ENCODE data around the gene ZFPL1. TPM values are rescaled to one million over a fixed set of nuclear protein-coding genes. Genes with fewer than 3 reads are reported as not detected.
"Not testable (repeated sequence)": the region's sequence is repeated elsewhere in the genome, so short reads cannot be mapped to it uniquely, and the experiment has no call there.

Gene ZFPL1
- total RNA-seq, 4 donors from 2014 or later, result 28.3 to 74.4 (median 49.3) TPM

- H3K4me3 ChIP-seq (replicated peaks in 1 of 3), result peak overlapping the region; percentile 60 to 94 (median 75)
- no peak for TF ChIP-seq CTCF (IDR thresholded peaks at IDR 0.05)
- H3K27ac ChIP-seq, result peak overlapping the region; percentile 61 to 86 (median 82)
- 51 to 82% methylated on average over 11 to 12 of the region's 68 CpGs for WGBS, 2 donors
- H3K4me1 ChIP-seq, result peaks cover 41 to 55% of the 10 kb centered on the region in 2 donors
- intact Hi-C loops (cut with DNase I), result loop anchor here (10.0 kb wide), 2 partner anchors 102 to 202 kb away; partner anchors contain the start of genes ARL2 and ATG2A
- H3K9me3 ChIP-seq, result no peaks in the 10 kb centered on the region
- H3K27me3 ChIP-seq, result no peaks in the 10 kb centered on the region
- peaks cover 16 to 22% of the 10 kb centered on the region in 2 donors for H3K36me3 ChIP-seq
- DNase-seq, result peak; percentile 26 to 29
Observed at GRCh38 chr11:65116370-65117205, 32.6 kb downstream of the ZFPL1 start.

GRCh38 chr11:65117206-65118096, 33.4 kb downstream of the ZFPL1 start, which contains the start of gene ZNHIT2:
ZNHIT2 (minus strand) TSS chr11:65117701; CDS start chr11:65117653, 48 bp downstream.
- Histone ChIP-seq H3K36me3 (peaks cover 16 to 22% of the 10 kb centered on the region in 2 donors), H3K4me1 (peaks cover 35 to 47% of the 10 kb centered on the region in 2 donors), H3K9me3 (no peaks in the 10 kb centered on the region), H3K4me3 (replicated peaks in 1 of 3) (peak within 1 kb of the TSS; percentile 60 to 94 (median 75)), H3K27ac (peak within 1 kb of the TSS; percentile 61 to 86 (median 82)), H3K27me3 (no peaks in the 10 kb centered on the region)
- DNase-seq, result peak; percentile 100
- intact Hi-C loops (cut with DNase I), result loop anchor here (10.0 kb wide), 2 partner anchors 103 to 203 kb away; partner anchors contain the start of genes ARL2 and ATG2A
- peak; percentile 77 to 97 (median 94) for TF ChIP-seq CTCF (IDR thresholded peaks at IDR 0.05)
- peak in 1 of 2 donors; percentile 85 for TF ChIP-seq POLR2A (IDR thresholded peaks at IDR 0.05)
- 0 to 2% methylated on average over 3 to 21 of the region's 89 CpGs for WGBS, 2 donors

- Histone ChIP-seq H3K4me3 (replicated peaks in 1 of 3) (no peak overlapping the region), H3K27ac (peak overlapping the region in 1 of 3 donors; percentile 46), H3K27me3 (no peaks in the 10 kb centered on the region), H3K4me1 (peaks cover 32 to 46% of the 10 kb centered on the region in 2 donors), H3K36me3 (peaks cover 16 to 22% of the 10 kb centered on the region in 2 donors), H3K9me3 (no peaks in the 10 kb centered on the region)
- DNase-seq, result no peak
- TF ChIP-seq CTCF (IDR thresholded peaks at IDR 0.05) (peak in 2 of 6 experiments; percentile 9 to 15), POLR2A (IDR thresholded peaks at IDR 0.05) (no peak)
- intact Hi-C loops (cut with DNase I), result loop anchor here (10.0 kb wide), 2 partner anchors 103 to 203 kb away; partner anchors contain the start of genes ARL2 and ATG2A
- WGBS, 2 donors, result 84 to 85% methylated on average over 18 of the region's 18 CpGs
Observed at GRCh38 chr11:65118097-65118837, 34.2 kb downstream of the ZFPL1 start.

- not testable (repeated sequence) for H3K4me3 ChIP-seq (replicated peaks in 1 of 3); DNase-seq; H3K27ac ChIP-seq; H3K9me3 ChIP-seq; H3K27me3 ChIP-seq
- H3K4me1 ChIP-seq, result peaks cover 25 to 39% of the 10 kb centered on the region in 2 donors
- H3K36me3 ChIP-seq, result peaks cover 16 to 22% of the 10 kb centered on the region in 2 donors
- intact Hi-C loops (cut with DNase I), result loop anchor here (10.0 kb wide), 2 partner anchors 104 to 204 kb away; partner anchors contain the start of genes ARL2 and ATG2A
- 91 to 92% methylated on average over 18 of the region's 18 CpGs for WGBS, 2 donors
Observed at GRCh38 chr11:65118891-65119669, 35.1 kb downstream of the ZFPL1 start.
